Neural cell (in vitro differentiated cells): Measurements from ENCODE around the gene PIWIL1. TPM values are rescaled to one million over a fixed set of nuclear protein-coding genes. Genes with fewer than 3 reads are reported as not detected.

Experiments
- H2AFZ ChIP-seq: fragments of 200-600, 300-800 bp; sonication (generic), shearing (Covaris generic); 2 replicates; pipeline ENCODE4 v1.6.0; 2014; ENCODE audit warnings: low read depth, mild to moderate bottlenecking, antibody characterized with exemption, low read length, moderate library complexity
- H3F3A ChIP-seq: fragments of 200-600 bp; shearing (Covaris generic); 2 replicates; pipeline ENCODE4 v1.6.1; 2016; ENCODE audit warnings: mild to moderate bottlenecking, moderate library complexity, mixed read lengths, antibody characterized with exemption, low read length; ENCODE audit not compliant: insufficient read depth, poor library complexity, severe bottlenecking
- H3K27ac ChIP-seq: fragments of 200-600, 300-800 bp; sonication (generic), shearing (Covaris generic); 2 replicates; pipeline ENCODE4 v1.5.1; 2014; ENCODE audit warnings: mild to moderate bottlenecking, low read length, moderate library complexity
- H3K27me3 ChIP-seq: fragments of 300-800, 200-600 bp; sonication (generic), shearing (Covaris generic); 2 replicates; pipeline ENCODE4 v1.6.0; 2014; ENCODE audit warnings: mild to moderate bottlenecking, low read depth, low read length, moderate library complexity; ENCODE audit not compliant: insufficient read depth
- H3K36me3 ChIP-seq: fragments of 300-800, 200-600 bp; sonication (generic), shearing (Covaris generic); 2 replicates; pipeline ENCODE4 v1.5.1; 2014; ENCODE audit warnings: mild to moderate bottlenecking, antibody characterized with exemption, low read length, moderate library complexity; ENCODE audit not compliant: insufficient read depth
- H3K4me2 ChIP-seq: fragments of 300-800, 200-600 bp; sonication (generic), shearing (Covaris generic); 2 replicates; pipeline ENCODE4 v1.6.0; 2014; ENCODE audit warnings: mild to moderate bottlenecking, low read length
- H3K4me3 ChIP-seq: fragments of 300-800, 200-600 bp; sonication (generic), shearing (Covaris generic); 2 replicates; pipeline ENCODE4 v1.5.1; 2014; ENCODE audit warnings: mild to moderate bottlenecking, low read length, moderate library complexity
- H3K79me2 ChIP-seq: fragments of 200-600 bp; shearing (Covaris generic); replicated peaks from 2 replicates; pipeline ENCODE4 v1.6.0; 2014; ENCODE audit warnings: mild to moderate bottlenecking, low read length, moderate library complexity; ENCODE audit not compliant: insufficient read depth
- H3K9ac ChIP-seq: fragments of 300-800, 200-600 bp; sonication (generic), shearing (Covaris generic); 2 replicates; pipeline ENCODE4 v1.6.1; 2016; ENCODE audit warnings: mild to moderate bottlenecking, low read length, mixed read lengths
- H3K9me2 ChIP-seq: fragments of 200-600 bp; shearing (Covaris generic); 2 replicates; pipeline ENCODE4 v1.6.1; 2016; ENCODE audit warnings: mild to moderate bottlenecking, low read length, mixed read lengths; ENCODE audit not compliant: insufficient read depth
- H3K9me3 ChIP-seq: fragments of 200-600, 300-800 bp; sonication (generic), shearing (Covaris generic); 2 replicates; pipeline ENCODE4 v1.6.1; 2016; ENCODE audit warnings: mild to moderate bottlenecking, mixed run types, low read length, moderate library complexity, mixed read lengths
- H4K20me1 ChIP-seq: fragments of 200-600 bp; shearing (Covaris generic); 2 replicates; pipeline ENCODE4 v1.6.1; 2016; ENCODE audit warnings: mild to moderate bottlenecking, mixed run types; ENCODE audit not compliant: insufficient read depth
- EP300 ChIP-seq: fragments of 450-650 bp; conservative IDR thresholded peaks from 2 replicates; pipeline ENCODE4 v1.6.1; 2014; ENCODE audit warnings: antibody characterized with exemption, mild to moderate bottlenecking, moderate library complexity; ENCODE audit not compliant: poor library complexity, severe bottlenecking
- EZH2 ChIP-seq: fragments of 200-600, 300-800 bp; shearing (Covaris generic), sonication (generic); IDR thresholded peaks from 2 replicates; pipeline ENCODE4 v1.6.1; 2014; ENCODE audit warnings: antibody characterized with exemption, low read length, borderline replicate concordance, mild to moderate bottlenecking; ENCODE audit not compliant: insufficient read depth, poor library complexity, severe bottlenecking
- MXI1 ChIP-seq: fragments of 450-650 bp; conservative IDR thresholded peaks from 2 replicates; pipeline ENCODE4 v1.6.1; 2014; ENCODE audit warnings: antibody characterized with exemption, mild to moderate bottlenecking; ENCODE audit not compliant: poor library complexity, severe bottlenecking
- POLR2AphosphoS5 ChIP-seq: IDR thresholded peaks from 2 replicates; pipeline ENCODE4 v1.6.1; 2012
- RAD21 ChIP-seq: fragments of 450-650 bp; conservative IDR thresholded peaks from 2 replicates; pipeline ENCODE4 v1.6.1; 2014; ENCODE audit warnings: antibody characterized with exemption, mild to moderate bottlenecking, moderate library complexity
- SMC3 ChIP-seq: fragments of 450-650 bp; conservative IDR thresholded peaks from 2 replicates; pipeline ENCODE4 v1.6.1; 2014; ENCODE audit warnings: antibody characterized with exemption, mild to moderate bottlenecking, moderate library complexity; ENCODE audit not compliant: poor library complexity
- TAF1 ChIP-seq: IDR thresholded peaks from 2 replicates; pipeline ENCODE4 v1.6.1; 2012; ENCODE audit warnings: low read depth
- polyA plus RNA-seq: library from polyadenylated mRNA; depleted of rRNA; stranded (reverse); fragments of >200 nt; gene quantifications from 2 replicates; pipeline ENCODE4 v1.2.3, GENCODE V29; 2014
- TF ChIP-seq, protein P1 (sequence below): fragments of 450-650 bp; IDR thresholded peaks from 2 replicates; pipeline ENCODE4 v1.5.1; 2014; ENCODE audit warnings: antibody characterized with exemption, mild to moderate bottlenecking, moderate library complexity; ENCODE audit not compliant: poor library complexity, severe bottlenecking
- TF ChIP-seq, protein P2 (sequence below): IDR thresholded peaks from 2 replicates; pipeline ENCODE4 v1.6.1; 2012; ENCODE audit warnings: borderline replicate concordance

Gene PIWIL1
- polyA plus RNA-seq, 1 donor from 2014 or later, result not detected

- TF ChIP-seq MXI1, result no peak
- no peak for TF ChIP-seq RAD21
- TF ChIP-seq EZH2, result no peak
- TF ChIP-seq, protein P1, sequence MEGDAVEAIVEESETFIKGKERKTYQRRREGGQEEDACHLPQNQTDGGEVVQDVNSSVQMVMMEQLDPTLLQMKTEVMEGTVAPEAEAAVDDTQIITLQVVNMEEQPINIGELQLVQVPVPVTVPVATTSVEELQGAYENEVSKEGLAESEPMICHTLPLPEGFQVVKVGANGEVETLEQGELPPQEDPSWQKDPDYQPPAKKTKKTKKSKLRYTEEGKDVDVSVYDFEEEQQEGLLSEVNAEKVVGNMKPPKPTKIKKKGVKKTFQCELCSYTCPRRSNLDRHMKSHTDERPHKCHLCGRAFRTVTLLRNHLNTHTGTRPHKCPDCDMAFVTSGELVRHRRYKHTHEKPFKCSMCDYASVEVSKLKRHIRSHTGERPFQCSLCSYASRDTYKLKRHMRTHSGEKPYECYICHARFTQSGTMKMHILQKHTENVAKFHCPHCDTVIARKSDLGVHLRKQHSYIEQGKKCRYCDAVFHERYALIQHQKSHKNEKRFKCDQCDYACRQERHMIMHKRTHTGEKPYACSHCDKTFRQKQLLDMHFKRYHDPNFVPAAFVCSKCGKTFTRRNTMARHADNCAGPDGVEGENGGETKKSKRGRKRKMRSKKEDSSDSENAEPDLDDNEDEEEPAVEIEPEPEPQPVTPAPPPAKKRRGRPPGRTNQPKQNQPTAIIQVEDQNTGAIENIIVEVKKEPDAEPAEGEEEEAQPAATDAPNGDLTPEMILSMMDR, result no peak
- TF ChIP-seq EP300, result no peak
- TF ChIP-seq, protein P2, sequence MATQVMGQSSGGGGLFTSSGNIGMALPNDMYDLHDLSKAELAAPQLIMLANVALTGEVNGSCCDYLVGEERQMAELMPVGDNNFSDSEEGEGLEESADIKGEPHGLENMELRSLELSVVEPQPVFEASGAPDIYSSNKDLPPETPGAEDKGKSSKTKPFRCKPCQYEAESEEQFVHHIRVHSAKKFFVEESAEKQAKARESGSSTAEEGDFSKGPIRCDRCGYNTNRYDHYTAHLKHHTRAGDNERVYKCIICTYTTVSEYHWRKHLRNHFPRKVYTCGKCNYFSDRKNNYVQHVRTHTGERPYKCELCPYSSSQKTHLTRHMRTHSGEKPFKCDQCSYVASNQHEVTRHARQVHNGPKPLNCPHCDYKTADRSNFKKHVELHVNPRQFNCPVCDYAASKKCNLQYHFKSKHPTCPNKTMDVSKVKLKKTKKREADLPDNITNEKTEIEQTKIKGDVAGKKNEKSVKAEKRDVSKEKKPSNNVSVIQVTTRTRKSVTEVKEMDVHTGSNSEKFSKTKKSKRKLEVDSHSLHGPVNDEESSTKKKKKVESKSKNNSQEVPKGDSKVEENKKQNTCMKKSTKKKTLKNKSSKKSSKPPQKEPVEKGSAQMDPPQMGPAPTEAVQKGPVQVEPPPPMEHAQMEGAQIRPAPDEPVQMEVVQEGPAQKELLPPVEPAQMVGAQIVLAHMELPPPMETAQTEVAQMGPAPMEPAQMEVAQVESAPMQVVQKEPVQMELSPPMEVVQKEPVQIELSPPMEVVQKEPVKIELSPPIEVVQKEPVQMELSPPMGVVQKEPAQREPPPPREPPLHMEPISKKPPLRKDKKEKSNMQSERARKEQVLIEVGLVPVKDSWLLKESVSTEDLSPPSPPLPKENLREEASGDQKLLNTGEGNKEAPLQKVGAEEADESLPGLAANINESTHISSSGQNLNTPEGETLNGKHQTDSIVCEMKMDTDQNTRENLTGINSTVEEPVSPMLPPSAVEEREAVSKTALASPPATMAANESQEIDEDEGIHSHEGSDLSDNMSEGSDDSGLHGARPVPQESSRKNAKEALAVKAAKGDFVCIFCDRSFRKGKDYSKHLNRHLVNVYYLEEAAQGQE, result no peak
- TF ChIP-seq POLR2AphosphoS5, result no peak
- TF ChIP-seq SMC3, result no peak
- no peak for TF ChIP-seq TAF1
- Histone ChIP-seq H3K27ac (no peak overlapping the region), H4K20me1 (no peaks in the 10 kb centered on the region), H2AFZ (no peak overlapping the region), H3K9me3 (no peaks in the 10 kb centered on the region), H3K9me2 (no peaks in the 10 kb centered on the region), H3K36me3 (no peaks in the 10 kb centered on the region), H3K4me3 (no peak overlapping the region), H3K79me2 (no peaks in the 10 kb centered on the region), H3K9ac (no peak overlapping the region), H3K4me2 (no peak overlapping the region), H3K27me3 (no peaks in the 10 kb centered on the region), H3F3A (no peaks in the 10 kb centered on the region)
Measured at GRCh38 chr12:130336723-130337487, 782 bp upstream of the PIWIL1 start.

- H3K4me3 ChIP-seq, result no peak overlapping the region
Measured at GRCh38 chr12:130338794-130339601, 1.3 kb downstream of the PIWIL1 start.

More at GRCh38 chr12:130338794-130339601, 1.3 kb downstream of the PIWIL1 start:
- Histone ChIP-seq H3F3A (no peaks in the 10 kb centered on the region), H3K27ac (no peak overlapping the region), H3K9me3 (no peaks in the 10 kb centered on the region), H3K79me2 (no peaks in the 10 kb centered on the region), H3K27me3 (no peaks in the 10 kb centered on the region), H2AFZ (no peak overlapping the region), H3K4me2 (no peak overlapping the region), H3K36me3 (no peaks in the 10 kb centered on the region), H3K9me2 (no peaks in the 10 kb centered on the region), H4K20me1 (no peaks in the 10 kb centered on the region), H3K9ac (no peak overlapping the region)
- no peak for TF ChIP-seq TAF1
- no peak for TF ChIP-seq SMC3
- no peak for TF ChIP-seq MXI1
- TF ChIP-seq, protein P1, result no peak
- TF ChIP-seq POLR2AphosphoS5, result no peak
- no peak for TF ChIP-seq RAD21
- no peak for TF ChIP-seq EZH2
- no peak for TF ChIP-seq EP300
- TF ChIP-seq, protein P2, result no peak
